SK-N-SH treated with all-trans-retinoic acid at 6 μM for 48 hours (cell line): ENCODE data around the gene PPP2R5B.

Experiments
- ATAC-seq: fragments of 200-7000 bp; cut with Tn5 transposase; 3 replicates; pipeline ENCODE4 v1.9.1; 2020; ENCODE audit warnings: mild to moderate bottlenecking, moderate library complexity
- ARNTL ChIP-seq: fragments of 450-650 bp; formaldehyde crosslinking; IDR thresholded peaks from 2 replicates; pipeline ENCODE4 v1.5.0; 2020; ENCODE audit warnings: low read depth, mild to moderate bottlenecking, moderate library complexity, borderline replicate concordance
- BACH2 ChIP-seq: fragments of 250-450 bp; sonication (Bioruptor Pico); IDR thresholded peaks from 2 replicates; pipeline ENCODE4 v1.9.0; 2021; ENCODE audit warnings: mild to moderate bottlenecking, borderline replicate concordance
- CSDC2 ChIP-seq: fragments of 250-450 bp; sonication (Bioruptor Pico); IDR thresholded peaks from 2 replicates; pipeline ENCODE4 v1.5.0; 2020; ENCODE audit warnings: mild to moderate bottlenecking, moderate library complexity
- ESRRG ChIP-seq: fragments of 250-450 bp; sonication (Bioruptor Pico); IDR thresholded peaks from 2 replicates; pipeline ENCODE4 v1.6.1; 2021; ENCODE audit warnings: mild to moderate bottlenecking
- GLIS3 ChIP-seq: fragments of 250-450 bp; sonication (Bioruptor Pico); IDR thresholded peaks from 2 replicates; pipeline ENCODE4 v1.5.0; 2020; ENCODE audit warnings: mild to moderate bottlenecking, moderate library complexity
- ISL1 ChIP-seq: fragments of 250-450 bp; sonication (Bioruptor Pico); IDR thresholded peaks from 2 replicates; pipeline ENCODE4 v2.1.2; 2022; ENCODE audit warnings: mild to moderate bottlenecking, moderate library complexity
- RARB ChIP-seq: fragments of 250-450 bp; sonication (Bioruptor Pico); IDR thresholded peaks from 2 replicates; pipeline ENCODE4 v1.8.0; 2021; ENCODE audit warnings: mild to moderate bottlenecking, moderate library complexity
- TCF4 ChIP-seq: fragments of 250-450 bp; sonication (Bioruptor Pico); IDR thresholded peaks from 2 replicates; pipeline ENCODE4 v1.8.0; 2021; ENCODE audit warnings: mild to moderate bottlenecking, moderate library complexity, borderline replicate concordance
- TOX ChIP-seq: fragments of 250-450 bp; sonication (Bioruptor Pico); IDR thresholded peaks from 2 replicates; pipeline ENCODE4 v1.8.0; 2021; ENCODE audit warnings: mild to moderate bottlenecking, moderate library complexity, borderline replicate concordance
- ZC3H10 ChIP-seq: fragments of 250-450 bp; sonication (Bioruptor Pico); IDR thresholded peaks from 2 replicates; pipeline ENCODE4 v1.5.1; 2021; ENCODE audit warnings: mild to moderate bottlenecking, moderate library complexity
- ZFP3 ChIP-seq: fragments of 250-450 bp; sonication (Bioruptor Pico); IDR thresholded peaks from 2 replicates; pipeline ENCODE4 v1.5.0; 2020; ENCODE audit warnings: mild to moderate bottlenecking, moderate library complexity
- ZFP30 ChIP-seq: fragments of 450-650 bp; formaldehyde crosslinking; IDR thresholded peaks from 2 replicates; pipeline ENCODE4 v1.5.0; 2022; ENCODE audit warnings: mild to moderate bottlenecking, moderate library complexity
- ZNF565 ChIP-seq: fragments of 450-650 bp; formaldehyde crosslinking; conservative IDR thresholded peaks from 2 replicates; pipeline ENCODE4 v1.5.0; 2020; ENCODE audit warnings: low read depth, mild to moderate bottlenecking, moderate library complexity
- ZNF70 ChIP-seq: fragments of 450-650 bp; formaldehyde crosslinking; IDR thresholded peaks from 2 replicates; pipeline ENCODE4 v1.5.0; 2020; ENCODE audit warnings: mild to moderate bottlenecking, moderate library complexity
- ZNF8 ChIP-seq: fragments of 450-650 bp; formaldehyde crosslinking; IDR thresholded peaks from 2 replicates; pipeline ENCODE4 v1.5.0; 2020; ENCODE audit warnings: mild to moderate bottlenecking, moderate library complexity
- TF ChIP-seq, protein P1 (sequence below): fragments of 250-450 bp; sonication (Bioruptor Pico); IDR thresholded peaks from 2 replicates; pipeline ENCODE4 v1.5.1; 2020; ENCODE audit warnings: low read depth, mild to moderate bottlenecking, moderate library complexity
- TF ChIP-seq, protein P2 (sequence below): fragments of 250-450 bp; sonication (Bioruptor Pico); IDR thresholded peaks from 2 replicates; pipeline ENCODE4 v1.5.0; 2020; ENCODE audit warnings: mild to moderate bottlenecking, moderate library complexity
- TF ChIP-seq, protein P3 (sequence below): fragments of 250-450 bp; sonication (Bioruptor Pico); IDR thresholded peaks from 2 replicates; pipeline ENCODE4 v1.8.0; 2021; ENCODE audit warnings: low read depth, mild to moderate bottlenecking, moderate library complexity, borderline replicate concordance
- TF ChIP-seq, protein P4 (sequence below): fragments of 250-450 bp; sonication (Bioruptor Pico); IDR thresholded peaks from 2 replicates; pipeline ENCODE4 v1.8.0; 2020; ENCODE audit warnings: mild to moderate bottlenecking, moderate library complexity, borderline replicate concordance

Gene PPP2R5B

DNA sequence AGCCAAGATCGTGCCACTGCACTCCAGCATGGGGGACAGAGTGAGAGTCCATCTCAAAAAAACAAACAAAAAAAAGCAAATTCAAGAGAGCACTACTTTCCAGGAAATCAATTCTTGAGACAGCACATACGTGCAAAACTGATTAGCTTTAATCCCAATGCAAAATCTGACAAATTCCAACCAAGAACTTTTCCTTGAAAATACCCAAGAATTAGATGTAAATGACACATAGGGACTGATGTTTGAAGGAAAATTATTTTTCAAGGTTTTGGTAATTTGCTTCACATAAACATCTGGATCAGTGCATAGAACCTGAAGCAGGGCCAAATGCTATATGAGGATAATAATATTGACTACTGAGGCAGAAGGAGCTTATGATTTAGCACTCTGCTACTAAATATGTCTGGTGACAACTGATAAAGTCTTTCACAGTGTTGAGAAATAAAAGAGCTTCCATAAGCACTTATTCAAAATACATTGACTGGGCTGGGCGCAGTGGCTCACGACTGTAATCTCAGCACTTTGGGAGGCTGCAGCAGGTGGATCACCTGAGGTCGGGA is 38.7 kb downstream of the PPP2R5B start:
- no peak for ATAC-seq
- TF ChIP-seq ISL1, result no peak
- no peak for TF ChIP-seq ARNTL (CRISPR knock-in tag)
- no peak for TF ChIP-seq ZC3H10 (CRISPR knock-in tag)
- TF ChIP-seq, protein P1, sequence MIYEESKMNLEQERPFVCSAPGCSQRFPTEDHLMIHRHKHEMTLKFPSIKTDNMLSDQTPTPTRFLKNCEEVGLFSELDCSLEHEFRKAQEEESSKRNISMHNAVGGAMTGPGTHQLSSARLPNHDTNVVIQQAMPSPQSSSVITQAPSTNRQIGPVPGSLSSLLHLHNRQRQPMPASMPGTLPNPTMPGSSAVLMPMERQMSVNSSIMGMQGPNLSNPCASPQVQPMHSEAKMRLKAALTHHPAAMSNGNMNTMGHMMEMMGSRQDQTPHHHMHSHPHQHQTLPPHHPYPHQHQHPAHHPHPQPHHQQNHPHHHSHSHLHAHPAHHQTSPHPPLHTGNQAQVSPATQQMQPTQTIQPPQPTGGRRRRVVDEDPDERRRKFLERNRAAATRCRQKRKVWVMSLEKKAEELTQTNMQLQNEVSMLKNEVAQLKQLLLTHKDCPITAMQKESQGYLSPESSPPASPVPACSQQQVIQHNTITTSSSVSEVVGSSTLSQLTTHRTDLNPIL, result no peak
- TF ChIP-seq ZNF70 (CRISPR knock-in tag), result no peak
- no peak for TF ChIP-seq CSDC2 (CRISPR knock-in tag)

DNA sequence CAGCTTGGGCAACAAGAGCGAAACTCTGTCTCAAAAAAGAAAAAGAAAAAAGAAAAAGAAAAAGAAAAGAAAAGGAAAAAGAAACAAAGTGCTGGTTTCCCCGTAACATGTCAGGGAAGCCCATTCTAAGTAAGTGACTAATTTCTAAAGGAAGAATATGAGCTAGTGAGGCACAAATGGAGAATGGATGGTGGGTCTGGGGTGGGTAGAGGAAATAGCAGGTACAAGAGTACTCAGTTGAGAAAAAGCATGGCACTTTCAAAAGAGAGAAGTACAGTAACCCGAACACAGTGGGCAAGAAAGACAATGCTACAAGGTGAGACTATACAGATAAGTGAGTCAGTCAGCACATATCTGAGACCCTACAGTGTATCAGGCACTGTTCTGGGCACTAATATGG is 42.9 kb downstream of the PPP2R5B start:
- TF ChIP-seq, protein P1, result no peak
- ATAC-seq, result no peak

DNA sequence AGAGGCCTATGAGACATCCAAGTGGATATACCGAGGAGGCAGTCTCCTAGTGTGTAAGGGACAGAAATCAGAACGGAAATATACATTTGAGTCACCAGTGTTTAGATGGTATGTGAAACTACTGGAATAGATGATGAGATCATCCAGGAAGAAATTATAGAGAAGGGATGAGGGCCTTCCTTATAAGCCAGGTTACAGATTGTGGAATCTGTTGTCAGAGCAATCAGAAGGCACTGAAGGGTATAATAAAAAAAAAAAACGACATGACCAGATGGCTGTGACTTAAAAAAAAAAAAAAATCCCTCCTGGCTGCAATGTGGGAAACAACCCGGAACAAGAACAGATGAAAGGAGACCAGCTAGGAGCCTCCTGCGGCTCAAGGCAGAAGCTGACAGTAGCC is 44.7 kb downstream of the PPP2R5B start:
- ATAC-seq, result peak; percentile 57; the same call in 2 of the 3 replicates
- TF ChIP-seq RARB (CRISPR knock-in tag) (no peak), ZNF8 (CRISPR knock-in tag) (no peak), ISL1 (no peak), ZFP30 (CRISPR knock-in tag) (no peak), ZC3H10 (CRISPR knock-in tag) (no peak), TCF4 (CRISPR knock-in tag) (no peak), ZNF565 (CRISPR knock-in tag) (no peak), ESRRG (no peak), ZFP3 (CRISPR knock-in tag) (no peak)
- TF ChIP-seq, protein P2, sequence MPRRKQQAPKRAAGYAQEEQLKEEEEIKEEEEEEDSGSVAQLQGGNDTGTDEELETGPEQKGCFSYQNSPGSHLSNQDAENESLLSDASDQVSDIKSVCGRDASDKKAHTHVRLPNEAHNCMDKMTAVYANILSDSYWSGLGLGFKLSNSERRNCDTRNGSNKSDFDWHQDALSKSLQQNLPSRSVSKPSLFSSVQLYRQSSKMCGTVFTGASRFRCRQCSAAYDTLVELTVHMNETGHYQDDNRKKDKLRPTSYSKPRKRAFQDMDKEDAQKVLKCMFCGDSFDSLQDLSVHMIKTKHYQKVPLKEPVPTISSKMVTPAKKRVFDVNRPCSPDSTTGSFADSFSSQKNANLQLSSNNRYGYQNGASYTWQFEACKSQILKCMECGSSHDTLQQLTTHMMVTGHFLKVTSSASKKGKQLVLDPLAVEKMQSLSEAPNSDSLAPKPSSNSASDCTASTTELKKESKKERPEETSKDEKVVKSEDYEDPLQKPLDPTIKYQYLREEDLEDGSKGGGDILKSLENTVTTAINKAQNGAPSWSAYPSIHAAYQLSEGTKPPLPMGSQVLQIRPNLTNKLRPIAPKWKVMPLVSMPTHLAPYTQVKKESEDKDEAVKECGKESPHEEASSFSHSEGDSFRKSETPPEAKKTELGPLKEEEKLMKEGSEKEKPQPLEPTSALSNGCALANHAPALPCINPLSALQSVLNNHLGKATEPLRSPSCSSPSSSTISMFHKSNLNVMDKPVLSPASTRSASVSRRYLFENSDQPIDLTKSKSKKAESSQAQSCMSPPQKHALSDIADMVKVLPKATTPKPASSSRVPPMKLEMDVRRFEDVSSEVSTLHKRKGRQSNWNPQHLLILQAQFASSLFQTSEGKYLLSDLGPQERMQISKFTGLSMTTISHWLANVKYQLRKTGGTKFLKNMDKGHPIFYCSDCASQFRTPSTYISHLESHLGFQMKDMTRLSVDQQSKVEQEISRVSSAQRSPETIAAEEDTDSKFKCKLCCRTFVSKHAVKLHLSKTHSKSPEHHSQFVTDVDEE (CRISPR knock-in tag), result no peak
- TF ChIP-seq, protein P3, sequence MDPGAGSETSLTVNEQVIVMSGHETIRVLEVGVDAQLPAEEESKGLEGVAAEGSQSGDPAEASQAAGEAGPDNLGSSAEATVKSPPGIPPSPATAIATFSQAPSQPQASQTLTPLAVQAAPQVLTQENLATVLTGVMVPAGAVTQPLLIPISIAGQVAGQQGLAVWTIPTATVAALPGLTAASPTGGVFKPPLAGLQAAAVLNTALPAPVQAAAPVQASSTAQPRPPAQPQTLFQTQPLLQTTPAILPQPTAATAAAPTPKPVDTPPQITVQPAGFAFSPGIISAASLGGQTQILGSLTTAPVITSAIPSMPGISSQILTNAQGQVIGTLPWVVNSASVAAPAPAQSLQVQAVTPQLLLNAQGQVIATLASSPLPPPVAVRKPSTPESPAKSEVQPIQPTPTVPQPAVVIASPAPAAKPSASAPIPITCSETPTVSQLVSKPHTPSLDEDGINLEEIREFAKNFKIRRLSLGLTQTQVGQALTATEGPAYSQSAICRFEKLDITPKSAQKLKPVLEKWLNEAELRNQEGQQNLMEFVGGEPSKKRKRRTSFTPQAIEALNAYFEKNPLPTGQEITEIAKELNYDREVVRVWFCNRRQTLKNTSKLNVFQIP (CRISPR knock-in tag), result no peak

DNA sequence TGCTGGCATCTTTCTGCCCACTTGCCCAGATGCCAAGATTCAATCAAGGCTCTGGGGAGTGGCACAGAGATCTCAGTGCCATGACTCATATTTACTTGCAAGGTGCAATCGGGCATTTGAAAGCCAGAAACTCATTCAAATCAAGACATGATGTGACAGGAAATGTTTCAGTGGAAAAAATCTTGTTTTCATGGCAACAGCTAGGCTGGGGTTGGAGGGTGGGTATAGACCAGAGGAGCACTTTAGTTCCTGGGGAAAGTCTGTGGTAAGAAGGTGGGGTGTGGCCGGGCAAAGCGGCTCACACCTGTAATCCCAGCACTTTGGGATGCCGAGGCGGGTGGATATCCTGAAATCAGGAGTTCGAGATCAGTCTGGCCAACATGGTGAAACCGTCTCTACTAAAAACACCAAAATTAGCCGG is 46.3 kb downstream of the PPP2R5B start:
- TF ChIP-seq ZC3H10 (CRISPR knock-in tag) (no peak), ARNTL (CRISPR knock-in tag) (no peak), BACH2 (no peak), ISL1 (no peak), GLIS3 (CRISPR knock-in tag) (no peak), TOX (no peak), ZFP30 (CRISPR knock-in tag) (no peak), ZNF70 (CRISPR knock-in tag) (no peak)
- TF ChIP-seq, protein P1, result no peak
- TF ChIP-seq, protein P2 (CRISPR knock-in tag), result no peak
- TF ChIP-seq, protein P4, sequence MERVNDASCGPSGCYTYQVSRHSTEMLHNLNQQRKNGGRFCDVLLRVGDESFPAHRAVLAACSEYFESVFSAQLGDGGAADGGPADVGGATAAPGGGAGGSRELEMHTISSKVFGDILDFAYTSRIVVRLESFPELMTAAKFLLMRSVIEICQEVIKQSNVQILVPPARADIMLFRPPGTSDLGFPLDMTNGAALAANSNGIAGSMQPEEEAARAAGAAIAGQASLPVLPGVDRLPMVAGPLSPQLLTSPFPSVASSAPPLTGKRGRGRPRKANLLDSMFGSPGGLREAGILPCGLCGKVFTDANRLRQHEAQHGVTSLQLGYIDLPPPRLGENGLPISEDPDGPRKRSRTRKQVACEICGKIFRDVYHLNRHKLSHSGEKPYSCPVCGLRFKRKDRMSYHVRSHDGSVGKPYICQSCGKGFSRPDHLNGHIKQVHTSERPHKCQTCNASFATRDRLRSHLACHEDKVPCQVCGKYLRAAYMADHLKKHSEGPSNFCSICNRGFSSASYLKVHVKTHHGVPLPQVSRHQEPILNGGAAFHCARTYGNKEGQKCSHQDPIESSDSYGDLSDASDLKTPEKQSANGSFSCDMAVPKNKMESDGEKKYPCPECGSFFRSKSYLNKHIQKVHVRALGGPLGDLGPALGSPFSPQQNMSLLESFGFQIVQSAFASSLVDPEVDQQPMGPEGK (CRISPR knock-in tag), result no peak
- no peak for ATAC-seq
